IMR-90 (cell line): Measurements from ENCODE around the gene SSH2.

Source experiments
- CEBPB ChIP-seq: IDR thresholded peaks from 2 replicates; pipeline ENCODE4 v1.6.1; 2012; ENCODE audit warnings: low read depth, low read length, improper control_type of control experiment
- CHD1 ChIP-seq: IDR thresholded peaks from 2 replicates; pipeline ENCODE4 v1.6.1; 2012; ENCODE audit warnings: low read depth, low read length, improper control_type of control experiment
- CTCF ChIP-seq: conservative IDR thresholded peaks from 2 replicates; pipeline ENCODE4 v1.5.1; 2012; ENCODE audit warnings: mild to moderate bottlenecking, low read depth, low read length, improper control_type of control experiment
- FOS ChIP-seq: fragments of 150-350 bp; IDR thresholded peaks from 2 replicates; pipeline ENCODE4 v1.6.1; 2016; ENCODE audit warnings: low read depth, low read length
- MAFK ChIP-seq: IDR thresholded peaks from 2 replicates; pipeline ENCODE4 v1.6.1; 2012; ENCODE audit warnings: low read depth, low read length, improper control_type of control experiment
- MXI1 ChIP-seq: IDR thresholded peaks from 2 replicates; pipeline ENCODE4 v1.6.1; 2012; ENCODE audit warnings: low read depth, mild to moderate bottlenecking, low read length, moderate library complexity, borderline replicate concordance
- NFE2L2 ChIP-seq: fragments of 150-350 bp; IDR thresholded peaks from 2 replicates; pipeline ENCODE4 v1.6.1; 2016; ENCODE audit warnings: low read depth, mild to moderate bottlenecking, low read length
- POLR2A ChIP-seq: IDR thresholded peaks from 2 replicates; pipeline ENCODE4 v1.6.1; 2012; ENCODE audit warnings: mild to moderate bottlenecking, low read depth, low read length
- RFX5 ChIP-seq: IDR thresholded peaks from 2 replicates; pipeline ENCODE4 v1.8.0; 2012; ENCODE audit warnings: low read depth, mild to moderate bottlenecking, low read length, moderate library complexity
- SMC3 ChIP-seq: fragments of 150-350 bp; IDR thresholded peaks from 2 replicates; pipeline ENCODE4 v1.6.1; 2016; ENCODE audit warnings: low read depth, mild to moderate bottlenecking, antibody characterized with exemption, low read length, moderate library complexity

DNA sequence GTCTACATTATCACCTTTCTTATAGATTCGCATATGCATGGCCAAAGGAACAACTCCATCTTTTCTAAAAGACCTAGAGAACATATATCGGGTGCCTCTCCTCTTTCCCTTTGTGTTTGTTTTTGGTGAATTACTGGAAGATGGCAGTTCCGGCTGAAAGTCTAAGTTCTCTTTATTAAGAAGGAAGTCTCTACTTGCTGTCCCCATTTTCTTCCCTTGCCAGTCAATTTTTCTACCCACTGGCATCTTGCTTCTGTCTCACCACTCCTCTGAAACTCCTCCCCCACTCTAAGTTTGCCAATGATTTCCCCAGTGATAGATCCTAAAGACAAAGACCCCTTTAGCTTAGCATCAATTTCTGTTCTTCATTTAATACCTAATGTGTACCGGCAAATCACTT, 213.5 kb downstream of the SSH2 start:
- TF ChIP-seq CTCF (no peak), POLR2A (no peak), CEBPB (no peak), NFE2L2 (no peak), RFX5 (no peak), CHD1 (no peak), FOS (no peak), MXI1 (no peak), SMC3 (no peak), MAFK (no peak)
